AG10803 (cell line): ENCODE results near the gene BUB3.

Experiments used
- DNase-seq: peaks from one replicate; pipeline ENCODE4 v3.0.0; 2010; ENCODE audit warnings: low read depth
- H3K4me3 ChIP-seq: 2 replicates; pipeline ENCODE4 v1.5.1; 2011; ENCODE audit warnings: mild to moderate bottlenecking, low read length, control low read depth
- CTCF ChIP-seq: conservative IDR thresholded peaks from 2 replicates; pipeline ENCODE4 v1.5.1; 2011; ENCODE audit warnings: mild to moderate bottlenecking, low read length, control low read depth, inconsistent platforms

The BUB3 gene, protein sequence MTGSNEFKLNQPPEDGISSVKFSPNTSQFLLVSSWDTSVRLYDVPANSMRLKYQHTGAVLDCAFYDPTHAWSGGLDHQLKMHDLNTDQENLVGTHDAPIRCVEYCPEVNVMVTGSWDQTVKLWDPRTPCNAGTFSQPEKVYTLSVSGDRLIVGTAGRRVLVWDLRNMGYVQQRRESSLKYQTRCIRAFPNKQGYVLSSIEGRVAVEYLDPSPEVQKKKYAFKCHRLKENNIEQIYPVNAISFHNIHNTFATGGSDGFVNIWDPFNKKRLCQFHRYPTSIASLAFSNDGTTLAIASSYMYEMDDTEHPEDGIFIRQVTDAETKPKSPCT

DNA sequence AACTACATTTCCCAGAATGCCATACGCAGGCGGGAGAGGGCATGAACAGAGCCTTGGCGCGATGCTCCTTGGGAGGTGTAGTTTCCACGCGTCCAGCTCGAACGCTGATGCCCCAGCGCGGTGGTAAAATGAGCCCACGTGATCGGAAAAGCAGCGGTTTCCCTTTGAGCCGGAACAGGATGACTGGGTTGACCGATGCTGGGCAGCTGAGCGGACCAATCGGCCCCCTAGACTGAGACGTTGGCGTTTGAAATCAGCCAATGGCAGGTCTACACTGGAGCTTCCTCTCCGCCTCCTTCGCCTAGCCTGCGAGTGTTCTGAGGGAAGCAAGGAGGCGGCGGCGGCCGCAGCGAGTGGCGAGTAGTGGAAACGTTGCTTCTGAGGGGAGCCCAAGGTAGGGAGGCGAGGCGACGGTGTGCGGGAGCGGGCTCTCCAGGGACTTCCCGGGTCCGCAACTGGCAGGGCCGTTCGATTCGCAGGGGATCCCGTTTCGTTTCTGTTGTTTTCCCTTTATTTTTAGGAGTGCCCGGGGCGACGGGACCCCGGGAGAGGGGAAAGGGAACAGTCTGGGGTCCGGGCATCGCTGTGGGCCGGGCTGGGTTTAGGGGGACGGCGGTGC, at the start of gene BUB3:
Gene BUB3, plus strand, starts transcription at position 311 of the 619 bp plus-strand sequence. CDS start 516 bp downstream, outside the sequence.
- H3K4me3 ChIP-seq = peak within 1 kb of the TSS; percentile 97
- peak; percentile 16; the same call in 1 of the 2 replicates for TF ChIP-seq CTCF
- DNase-seq = peak; percentile 99

GRCh38 chr10:123109466-123109865, 44.7 kb upstream of the BUB3 start:
- no peak overlapping the region for H3K4me3 ChIP-seq
- no peak for TF ChIP-seq CTCF
- DNase-seq = no peak

GRCh38 chr10:123117644-123118417, 36.4 kb upstream of the BUB3 start:
- no peak for TF ChIP-seq CTCF
- no peak overlapping the region for H3K4me3 ChIP-seq
- no peak for DNase-seq

DNA sequence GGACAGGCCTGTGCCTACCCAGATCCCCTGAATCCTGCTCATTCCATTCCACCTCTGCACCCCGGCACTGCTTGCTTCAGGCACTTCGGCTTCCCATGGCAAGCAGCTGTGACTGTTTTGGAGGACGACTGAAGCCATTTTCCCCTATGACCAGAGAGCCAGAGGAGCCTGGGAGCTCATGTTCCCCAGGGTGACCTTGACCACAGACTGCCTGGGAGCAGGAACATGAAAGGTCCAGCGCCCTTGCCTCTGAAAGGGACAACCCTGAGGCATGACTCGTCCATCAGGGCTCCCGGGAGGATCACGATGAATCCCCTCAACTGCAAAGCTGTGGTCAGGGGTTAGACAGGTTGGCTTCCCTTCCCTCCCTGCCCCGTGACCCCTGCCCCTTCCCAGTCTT, 35.1 kb upstream of the BUB3 start:
- no peak for DNase-seq
- no peak overlapping the region for H3K4me3 ChIP-seq
- TF ChIP-seq CTCF = no peak

DNA sequence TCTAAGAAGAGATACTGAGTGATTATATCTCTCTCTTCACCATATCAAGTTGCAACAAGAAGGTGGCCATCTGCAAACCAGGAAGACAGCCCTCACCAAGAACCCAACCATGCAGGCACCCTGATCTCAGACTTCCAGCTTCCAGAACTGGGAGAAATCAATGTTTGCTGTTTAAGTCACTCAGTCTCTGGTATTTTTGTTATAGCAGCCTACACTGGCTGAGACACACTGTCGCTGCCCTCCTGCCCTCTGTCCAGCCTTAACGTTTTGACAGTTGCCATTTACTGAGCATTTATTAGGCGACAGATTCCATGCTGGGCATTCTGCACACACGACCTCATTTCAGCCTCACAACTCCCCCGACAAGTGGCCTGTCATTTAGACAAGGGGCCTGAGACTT, 28.0 kb upstream of the BUB3 start:
- no peak for DNase-seq
- no peak overlapping the region for H3K4me3 ChIP-seq
- TF ChIP-seq CTCF = no peak

- TF ChIP-seq CTCF = no peak
- DNase-seq = no peak
- H3K4me3 ChIP-seq = no peak overlapping the region
Measured at GRCh38 chr10:123129618-123130271, 24.5 kb upstream of the BUB3 start.
